ENCODE data around the gene TPRG1L.

GRCh38 chr1:3604997-3605823 is 19.6 kb upstream of the TPRG1L start:
- TF ChIP-seq CTCF (conservative IDR thresholded peaks at IDR 0.05; ENCODE audit: low read depth, low read length), result no peak
- TF ChIP-seq EZH2 (IDR thresholded peaks at IDR 0.05; ENCODE audit: borderline replicate concordance, low read depth, low read length, poor library complexity, severe bottlenecking), result no peak
